HL-60 (cell line): ENCODE data around the gene HOXC5.

Experiments
- DNase-seq, 2 experiments: peaks; one replicate each; pipeline ENCODE4 v3.0.0-alpha.2; 2010 to 2020; ENCODE audit warnings: low read depth in 1 of 2, low spot score in 1 of 2
- H3K27ac ChIP-seq: fragments of 250-450 bp; sonication (Bioruptor Pico); replicated peaks from 2 replicates; pipeline ENCODE4 v1.5.1; 2020; ENCODE audit warnings: mild to moderate bottlenecking, moderate library complexity
- H3K27me3 ChIP-seq: fragments of 250-450 bp; sonication (Bioruptor Pico); 2 replicates; pipeline ENCODE4 v1.5.1; 2021; ENCODE audit warnings: mild to moderate bottlenecking, moderate library complexity; ENCODE audit not compliant: insufficient read depth, poor library complexity, severe bottlenecking
- H3K4me3 ChIP-seq: replicated peaks from 2 replicates; pipeline ENCODE4 v1.5.1; 2011; ENCODE audit warnings: mild to moderate bottlenecking, control low read depth, low read length; ENCODE audit not compliant: insufficient read depth
- CTCF ChIP-seq: IDR thresholded peaks from one replicate; pipeline ENCODE4 v1.5.1; 2011; ENCODE audit warnings: low read length, control low read depth, inconsistent platforms; ENCODE audit not compliant: insufficient read depth
- GABPA ChIP-seq: IDR thresholded peaks from 2 replicates; pipeline ENCODE4 v1.6.1; 2012; ENCODE audit warnings: low read depth
- POLR2AphosphoS5 ChIP-seq: IDR thresholded peaks from 2 replicates; pipeline ENCODE4 v1.6.1; 2012; ENCODE audit warnings: low read depth
- REST ChIP-seq: IDR thresholded peaks from 2 replicates; pipeline ENCODE4 v1.6.1; 2012; ENCODE audit warnings: low read depth; ENCODE audit not compliant: insufficient replicate concordance
- SPI1 ChIP-seq: IDR thresholded peaks from 2 replicates; pipeline ENCODE4 v1.6.1; 2012; ENCODE audit warnings: low read depth, mild to moderate bottlenecking, borderline replicate concordance

The HOXC5 gene

GRCh38 chr12:54031480-54031879 lies 1.4 kb upstream of the HOXC5 start:
- Histone ChIP-seq H3K4me3 (no peak overlapping the region), H3K27ac (no peak overlapping the region), H3K27me3 (peaks cover 84% of the 10 kb centered on the region)
- no peak for DNase-seq
- TF ChIP-seq REST (no peak), CTCF (no peak)

- no peak for TF ChIP-seq POLR2AphosphoS5
- TF ChIP-seq SPI1 = no peak
- no peak for TF ChIP-seq GABPA
- no peak for TF ChIP-seq REST
- no peak for TF ChIP-seq CTCF
- Histone ChIP-seq H3K4me3 (no peak overlapping the region), H3K27ac (no peak overlapping the region), H3K27me3 (peaks cover 89% of the 10 kb centered on the region)
- no peak for DNase-seq
Measured at GRCh38 chr12:54032086-54032619, 697 bp upstream of the HOXC5 start.

GRCh38 chr12:54033106-54033979 lies 493 bp downstream of the HOXC5 start:
- no peak for TF ChIP-seq GABPA
- no peak for TF ChIP-seq REST
- no peak for TF ChIP-seq SPI1
- no peak for TF ChIP-seq CTCF
- no peak for TF ChIP-seq POLR2AphosphoS5

More at GRCh38 chr12:54033106-54033979, 493 bp downstream of the HOXC5 start:
- Histone ChIP-seq H3K27ac (no peak overlapping the region), H3K4me3 (no peak overlapping the region), H3K27me3 (peaks cover 93% of the 10 kb centered on the region)
- no peak for DNase-seq
